ENCODE data around the gene PHF10.
"Not testable (repeated sequence)": the region's sequence is repeated elsewhere in the genome, so short reads cannot be mapped to it uniquely, and the experiment has no call there.

Gene PHF10

GRCh38 chr6:169724494-169725124 lies at the start of gene PHF10:
Gene PHF10, minus strand, starts transcription at chr6:169724500. Its CDS starts 569 bp downstream, at chr6:169723931.
- peak; percentile 37 to 51 for DNase-seq (ENCODE audit: low read depth in 2 of 2)

DNA sequence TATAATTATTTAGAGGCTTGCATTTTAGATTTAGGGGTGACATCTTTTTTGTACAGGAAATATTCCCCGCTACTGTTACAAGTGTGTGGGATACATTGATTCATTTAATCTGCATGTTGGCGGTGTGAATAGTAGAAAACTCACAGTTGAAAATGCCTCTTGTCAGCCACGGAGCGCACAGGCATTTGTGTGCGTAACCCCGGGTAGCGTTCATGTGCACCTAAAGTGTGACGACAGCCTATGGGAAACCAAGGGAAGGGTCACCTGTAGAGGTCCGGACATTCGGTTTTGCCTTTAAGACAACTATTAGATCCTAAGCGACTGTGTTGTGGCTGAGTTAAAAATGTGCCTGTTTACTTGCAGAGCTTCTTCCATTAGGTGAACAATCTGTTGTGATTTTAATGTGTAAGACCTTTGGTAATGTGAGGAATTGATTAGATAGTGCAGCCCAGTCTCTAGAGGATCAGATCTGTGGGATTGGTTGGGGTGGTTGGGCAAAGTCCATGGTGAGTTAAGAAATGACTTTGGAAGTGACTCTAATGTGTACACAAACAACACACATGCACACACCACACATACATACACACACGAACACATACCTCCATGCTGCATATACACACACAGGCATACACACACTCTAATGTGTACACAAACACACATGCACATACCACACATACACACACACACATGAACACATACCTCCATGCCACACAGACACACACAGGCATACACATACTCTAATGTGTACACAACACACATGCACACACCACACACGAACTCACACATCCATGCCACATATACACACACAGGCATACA lies 42.8 kb upstream of the PHF10 start:
- no peak for DNase-seq (ENCODE audit: low read depth in 2 of 2)

DNA sequence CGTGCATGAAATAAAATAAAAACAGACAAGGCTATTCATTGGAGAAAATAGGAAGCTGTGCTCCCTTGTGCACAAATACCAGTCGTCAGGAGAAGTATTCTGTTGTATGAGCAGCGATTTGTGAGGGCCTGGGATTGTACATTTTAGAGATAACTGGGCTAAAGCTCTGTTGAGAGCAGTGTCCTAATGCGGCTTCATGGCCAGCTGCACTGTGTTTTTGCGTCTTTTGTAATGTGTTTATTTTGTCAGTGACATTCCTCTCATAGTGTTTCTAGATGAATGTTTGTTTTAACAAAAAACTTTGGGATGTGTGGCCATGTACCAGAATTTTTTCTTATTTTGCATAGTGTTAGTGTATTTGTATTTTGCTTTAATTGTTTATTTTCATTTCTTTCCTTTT lies 41.9 kb upstream of the PHF10 start:
- DNase-seq (ENCODE audit: low read depth in 2 of 2): no peak

DNA sequence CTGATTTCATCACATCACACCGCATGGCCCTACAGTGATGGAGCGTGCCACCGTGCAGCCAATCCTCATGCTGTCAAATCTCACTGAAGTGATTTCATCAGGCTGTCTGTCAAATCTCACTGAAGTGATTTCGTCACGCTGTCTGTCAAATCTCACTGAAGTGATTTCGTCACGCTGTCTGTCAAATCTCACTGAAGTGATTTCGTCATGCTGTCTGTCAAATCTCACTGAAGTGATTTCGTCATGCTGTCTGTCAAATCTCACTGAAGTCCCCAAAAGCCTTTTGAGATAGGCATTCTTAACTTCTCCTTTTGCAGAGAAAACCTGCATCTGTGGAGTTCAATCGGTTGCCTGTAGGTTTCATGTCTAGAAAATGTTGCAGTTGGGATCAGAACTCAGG lies 41.5 kb upstream of the PHF10 start:
- DNase-seq (ENCODE audit: low read depth in 2 of 2): not testable (repeated sequence)

- no peak for DNase-seq (ENCODE audit: low read depth in 2 of 2)
Observed at GRCh38 chr6:169763881-169764280, 39.6 kb upstream of the PHF10 start.

- DNase-seq (ENCODE audit: low read depth in 2 of 2): no peak
Observed at GRCh38 chr6:169763308-169763707, 39.0 kb upstream of the PHF10 start.

GRCh38 chr6:169755162-169755561 lies 30.9 kb upstream of the PHF10 start:
- no peak for DNase-seq (ENCODE audit: low read depth in 2 of 2)

DNA sequence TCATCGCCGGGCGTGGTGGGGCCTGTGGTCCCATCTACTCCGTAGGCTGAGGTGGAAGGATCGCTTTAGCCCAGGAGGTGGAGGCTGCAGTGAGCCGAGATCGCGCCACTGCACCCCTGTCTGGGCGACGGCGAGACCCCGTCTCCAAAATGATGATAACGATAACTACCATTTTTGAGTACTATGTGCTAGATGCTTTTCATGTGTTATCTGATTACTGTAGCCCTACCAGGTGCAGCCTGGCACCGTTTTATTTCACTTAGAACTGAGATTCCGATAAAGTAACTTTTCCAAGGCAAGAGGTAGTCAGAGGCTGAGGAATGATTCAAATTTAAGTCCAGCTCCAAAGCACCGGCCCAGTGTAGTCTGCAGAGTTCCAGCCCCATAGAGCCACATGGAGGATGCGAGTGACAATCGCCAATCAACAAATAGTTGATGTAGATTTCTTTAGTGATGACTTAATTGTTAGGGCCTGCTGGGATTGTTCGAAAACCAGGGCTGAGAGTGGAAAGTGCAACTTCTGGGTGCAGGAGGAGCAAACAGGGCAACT lies 27.8 kb upstream of the PHF10 start:
- no peak for DNase-seq (ENCODE audit: low read depth in 2 of 2)

DNA sequence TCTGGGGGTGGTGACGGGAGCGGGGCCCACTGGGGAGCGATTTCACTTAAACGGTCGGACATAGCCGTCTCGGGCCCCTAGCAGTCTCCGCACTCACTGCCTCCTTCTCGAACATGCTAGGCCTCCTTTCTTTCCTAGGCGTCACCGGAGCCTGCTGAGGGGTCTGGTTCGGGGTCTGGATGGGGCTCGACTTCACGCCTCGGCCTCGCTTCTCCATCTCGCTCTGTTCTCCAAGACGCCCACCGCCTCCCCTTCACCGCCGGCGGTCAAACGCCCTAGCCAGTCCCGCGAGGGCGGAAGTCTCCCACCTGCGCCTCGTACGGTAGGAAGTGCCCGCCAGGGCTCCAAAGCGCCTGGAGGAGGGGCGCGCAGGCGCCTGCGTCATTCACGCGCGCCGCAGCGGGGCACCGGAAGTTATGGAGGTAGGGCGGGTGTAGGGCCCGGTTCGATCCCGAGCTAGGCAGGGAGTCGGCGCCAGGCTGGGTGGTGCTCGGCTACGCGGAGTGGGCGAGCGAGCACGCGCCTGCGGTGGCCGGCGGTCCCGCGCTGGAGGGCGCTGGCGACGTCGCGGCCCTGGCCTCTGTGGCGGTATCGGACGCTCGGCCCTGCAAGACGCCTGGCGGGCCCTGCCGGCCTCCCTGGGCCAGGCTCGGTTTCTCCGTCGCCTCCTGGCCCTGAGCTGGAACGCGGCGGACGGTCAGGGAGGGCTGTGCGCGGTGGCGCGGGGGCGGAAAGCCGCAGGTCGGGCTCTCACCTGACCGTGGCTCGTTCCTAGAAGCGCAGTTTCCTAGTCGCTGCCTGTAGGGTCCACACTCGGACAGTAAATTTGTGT lies 27.2 kb upstream of the PHF10 start, which contains the start of the genes DYNLT2 and ERMARD:
DYNLT2 (minus strand) TSS at position 331 of the 832 bp plus-strand sequence; CDS start at position 217, 114 bp downstream.
ERMARD (plus strand) TSS at position 381 of the 832 bp plus-strand sequence; CDS start at position 417, 36 bp downstream.
- DNase-seq (ENCODE audit: low read depth in 2 of 2): peak; percentile 90 to 91

- DNase-seq (ENCODE audit: low read depth in 2 of 2): no peak
Observed at GRCh38 chr6:169746556-169746955, 22.3 kb upstream of the PHF10 start.

DNA sequence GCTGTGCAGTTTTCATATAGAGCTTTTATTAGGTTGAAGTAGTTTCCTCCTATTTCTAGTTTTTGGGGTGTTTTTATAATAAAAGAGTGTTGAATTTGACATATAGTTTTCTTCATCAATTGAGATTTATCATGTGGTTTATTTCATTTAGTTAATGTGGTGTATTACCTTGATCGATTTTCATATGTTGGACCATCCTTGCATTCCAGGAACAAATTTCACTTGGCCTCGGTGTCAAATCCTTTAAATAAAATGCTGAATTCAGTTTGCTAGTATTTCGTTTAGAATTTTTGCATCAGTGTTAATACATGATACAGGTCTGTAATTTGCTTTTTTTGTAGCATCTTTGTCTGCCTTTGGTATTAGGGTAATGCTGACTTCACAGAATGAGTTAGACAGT lies 21.1 kb upstream of the PHF10 start:
- DNase-seq (ENCODE audit: low read depth in 2 of 2): no peak

DNA sequence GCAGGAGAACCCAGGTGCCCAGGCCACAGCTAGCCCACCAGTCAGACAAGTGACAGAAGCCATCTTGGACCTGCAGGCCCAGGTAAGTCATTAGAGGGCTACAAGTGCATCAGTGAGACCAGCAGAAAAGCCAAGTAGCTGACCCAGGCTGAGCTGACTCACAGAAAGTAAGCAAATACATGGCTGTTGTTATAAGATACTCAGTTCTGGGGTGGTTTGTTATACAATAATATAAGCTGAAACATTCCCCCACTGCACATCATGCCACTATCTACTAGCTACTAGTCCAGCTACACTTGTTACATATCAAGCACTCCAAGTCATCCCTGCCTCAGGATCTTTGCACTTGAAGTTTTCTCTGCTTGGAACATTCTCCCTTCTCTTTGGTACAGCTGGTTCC lies 17.0 kb upstream of the PHF10 start:
- DNase-seq (ENCODE audit: low read depth in 2 of 2): no peak

DNA sequence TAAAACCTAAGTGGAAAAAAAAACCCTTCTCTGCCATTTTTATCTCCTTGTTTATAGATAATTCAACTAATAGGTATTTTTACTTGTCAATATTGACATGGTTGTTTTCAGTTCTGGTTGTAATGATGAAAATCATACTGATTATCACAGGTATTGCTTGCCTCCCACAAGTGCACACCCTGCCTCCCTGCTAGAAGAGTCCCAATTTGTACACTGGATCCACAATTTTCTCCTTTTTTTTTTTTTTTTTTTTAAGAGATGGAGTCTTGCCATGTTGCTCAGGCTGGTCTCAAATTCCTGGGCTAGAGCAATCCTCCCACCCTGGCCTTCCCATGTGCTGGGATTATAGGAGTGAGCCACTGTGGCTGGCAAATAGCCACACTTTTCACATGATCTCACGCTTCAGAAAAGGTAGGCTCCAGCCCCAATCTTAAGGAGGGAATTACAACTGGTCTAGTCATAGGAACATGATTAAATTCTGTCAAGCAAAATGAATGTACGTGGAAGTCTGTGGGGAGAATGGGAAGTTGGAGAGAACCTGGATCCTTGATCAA lies 14.8 kb upstream of the PHF10 start:
- no peak for DNase-seq (ENCODE audit: low read depth in 2 of 2)

DNA sequence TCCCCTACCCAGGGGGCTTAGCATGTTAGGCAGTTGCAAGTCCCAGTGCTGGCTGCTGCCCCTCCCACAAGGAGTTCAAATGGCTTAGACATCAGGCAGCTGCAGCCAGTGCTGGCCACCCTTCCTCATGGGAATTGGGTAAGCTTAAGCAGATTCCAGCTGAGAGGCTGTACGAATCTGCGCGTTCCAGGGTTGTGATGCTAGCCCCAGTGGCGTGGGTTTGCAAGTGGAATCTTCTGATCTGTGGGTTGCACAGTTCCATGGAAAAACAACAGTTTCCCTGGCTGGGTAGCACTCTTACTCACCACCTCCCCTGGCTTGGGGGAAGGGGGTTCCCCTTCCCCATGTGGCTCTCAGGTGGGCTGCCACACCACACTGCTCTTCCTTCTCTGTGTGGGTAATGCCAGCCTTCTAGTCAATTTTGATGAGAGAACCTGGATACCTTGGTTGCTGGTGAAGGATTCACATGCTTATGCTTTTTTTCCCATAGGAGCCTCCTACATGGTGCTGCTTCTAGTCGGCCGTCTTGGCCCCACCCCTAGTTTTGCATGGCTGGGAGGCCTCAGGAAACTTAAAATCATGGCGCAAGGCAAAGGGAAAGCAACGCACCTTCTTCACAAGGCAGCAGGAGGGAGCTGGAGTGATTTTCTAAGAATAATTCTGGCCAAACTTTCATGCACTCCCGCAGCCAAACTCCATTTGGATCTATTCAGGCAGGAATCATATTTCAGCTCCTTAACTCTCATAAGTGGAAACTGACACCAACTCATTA lies 14.1 kb upstream of the PHF10 start:
- no peak for DNase-seq (ENCODE audit: low read depth in 2 of 2)

DNA sequence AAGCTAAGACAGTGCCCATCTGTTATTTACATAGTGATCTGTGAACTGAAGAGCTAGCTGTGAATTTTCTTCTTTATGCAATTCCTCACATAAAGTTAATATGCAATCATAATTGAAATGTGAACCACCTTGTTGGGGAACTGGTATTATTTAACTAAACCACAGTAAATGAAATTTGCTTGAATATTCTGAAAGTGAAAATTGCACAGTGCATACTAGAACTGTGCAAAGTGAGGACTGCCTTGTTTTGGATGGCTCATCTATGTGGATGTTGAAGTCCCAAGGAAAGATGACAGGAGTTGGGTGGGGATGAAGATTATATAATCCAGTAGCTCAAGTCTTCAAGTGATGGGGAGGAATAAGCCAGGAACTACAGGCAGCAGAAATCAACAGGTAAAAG lies 5.7 kb upstream of the PHF10 start:
- DNase-seq (ENCODE audit: low read depth in 2 of 2): no peak

GRCh38 chr6:169726963-169727362 lies 2.7 kb upstream of the PHF10 start:
- DNase-seq (ENCODE audit: low read depth in 2 of 2): no peak

DNA sequence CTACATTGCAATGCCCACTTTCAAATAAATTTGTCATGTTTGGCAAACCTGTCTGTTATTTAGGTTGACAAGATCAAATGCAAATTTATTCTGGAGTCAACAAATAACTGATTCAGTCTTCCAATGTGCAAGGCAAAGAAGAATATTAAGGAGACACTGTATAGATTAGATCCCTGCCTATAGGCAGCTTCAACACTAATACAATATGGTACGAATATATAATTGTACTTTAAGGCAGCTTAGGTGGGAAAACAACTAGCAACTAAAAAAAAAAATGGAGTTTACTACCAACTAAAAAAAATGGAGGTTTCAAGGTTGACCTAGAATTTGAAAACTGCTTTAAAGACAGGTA lies 1.7 kb upstream of the PHF10 start:
- no peak for DNase-seq (ENCODE audit: low read depth in 2 of 2)

DNA sequence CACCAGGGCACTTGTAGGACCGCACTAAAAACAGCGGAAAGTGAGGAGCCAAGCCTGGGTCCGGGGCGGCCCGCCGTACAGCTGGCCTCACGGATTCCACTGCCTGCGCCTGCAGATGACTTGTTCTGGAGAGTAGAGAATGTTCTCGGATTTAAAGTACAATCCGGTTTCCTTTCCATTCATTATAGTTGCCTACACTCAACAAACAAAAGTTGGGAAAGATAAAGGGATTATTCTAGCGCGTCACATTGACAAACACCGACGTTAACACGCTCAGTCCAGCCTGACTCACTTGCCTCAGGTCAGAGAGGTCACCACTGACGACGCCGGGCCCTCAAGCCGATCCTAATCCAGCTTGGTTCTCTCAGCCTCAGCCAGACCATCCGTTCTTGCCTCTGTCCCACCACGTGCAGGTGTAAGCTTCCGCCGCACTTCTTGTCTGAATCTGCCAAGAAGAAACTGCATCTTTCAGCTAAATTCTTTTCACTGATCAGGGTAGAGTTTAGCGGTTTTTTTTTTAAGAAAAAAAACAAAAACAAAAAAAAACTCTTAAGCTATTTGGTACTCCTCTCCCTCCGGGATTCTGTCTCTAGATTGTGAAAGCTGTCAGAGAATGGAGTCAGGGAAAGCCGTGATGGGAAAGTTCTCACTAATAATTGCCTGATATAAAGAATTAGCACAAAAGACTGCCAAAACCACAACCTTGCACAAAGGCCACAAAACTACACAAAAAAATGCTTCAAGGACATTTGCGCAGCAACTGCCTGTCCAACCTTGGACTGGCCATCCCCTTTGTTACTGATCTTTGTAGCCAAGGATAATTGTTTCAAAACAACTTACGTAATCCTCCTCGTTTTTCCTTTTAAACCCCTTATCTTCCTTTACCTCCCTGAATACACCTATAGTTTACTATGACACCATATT lies 1.1 kb upstream of the PHF10 start:
- DNase-seq (ENCODE audit: low read depth in 2 of 2): no peak

DNA sequence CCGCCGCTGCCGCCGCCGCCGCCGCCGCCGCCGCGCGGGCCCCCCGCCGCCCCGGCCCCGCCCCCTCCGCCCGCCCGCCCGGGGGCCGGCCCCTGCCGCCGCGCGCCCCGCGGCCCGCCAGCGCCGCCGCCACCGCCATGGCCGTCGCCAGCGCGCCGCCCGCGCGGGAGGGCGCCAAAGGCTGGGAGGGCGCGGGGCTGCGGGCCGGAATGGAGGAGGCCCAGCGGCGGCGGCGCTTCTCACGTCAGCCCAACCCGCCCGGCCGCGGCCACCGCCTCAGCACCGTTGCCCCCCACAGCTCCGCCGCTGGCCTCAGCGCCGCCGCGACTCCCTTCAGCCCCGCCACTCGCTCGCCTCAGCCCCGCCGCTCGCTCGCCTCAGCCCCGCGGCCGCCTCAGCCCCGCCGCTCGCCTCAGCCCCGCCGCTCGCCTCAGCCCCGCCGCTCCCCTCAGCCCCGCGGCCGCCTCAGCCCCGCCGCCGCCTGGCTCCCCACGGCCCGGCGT lies 258 bp downstream of the PHF10 start:
- DNase-seq (ENCODE audit: low read depth in 2 of 2): peak in 1 of 2 donors; percentile 19

All from stimulated activated CD8-positive, alpha-beta memory T cell treated with anti-CD3 and anti-CD28 coated beads, Interleukin-2, amount 100 ng/mL, for 1 hour (primary cell).